Endothelial cell (in vitro differentiated cells): ENCODE measurements around the gene ANGPTL8. TPM values are rescaled to one million over a fixed set of nuclear protein-coding genes. Genes with fewer than 3 reads are reported as not detected.

Experiments
- DNase-seq: peaks from one replicate; pipeline ENCODE4 v3.0.0; 2021; ENCODE audit warnings: low spot score
- H3K27ac Mint-ChIP-seq: one replicate; pipeline ENCODE4 v1.8.0; 2021; ENCODE audit warnings: mixed read lengths, inconsistent platforms; ENCODE audit not compliant: unreplicated experiment
- H3K27me3 Mint-ChIP-seq: one replicate; pipeline ENCODE4 v1.8.0; 2021; ENCODE audit warnings: mild to moderate bottlenecking, moderate library complexity, mixed read lengths, inconsistent platforms; ENCODE audit not compliant: unreplicated experiment
- H3K36me3 Mint-ChIP-seq: one replicate; pipeline ENCODE4 v1.8.0; 2021; ENCODE audit warnings: mild to moderate bottlenecking, low read depth, mixed read lengths, inconsistent platforms; ENCODE audit not compliant: unreplicated experiment
- H3K4me1 Mint-ChIP-seq: one replicate; pipeline ENCODE4 v1.8.0; 2021; ENCODE audit warnings: mild to moderate bottlenecking, mixed read lengths, inconsistent platforms; ENCODE audit not compliant: unreplicated experiment
- H3K4me3 Mint-ChIP-seq: one replicate; pipeline ENCODE4 v1.8.0; 2021; ENCODE audit warnings: mild to moderate bottlenecking, mixed read lengths, inconsistent platforms; ENCODE audit not compliant: unreplicated experiment
- H3K9me3 Mint-ChIP-seq: one replicate; pipeline ENCODE4 v1.8.0; 2021; ENCODE audit warnings: mixed read lengths, inconsistent platforms; ENCODE audit not compliant: unreplicated experiment
- long read RNA-seq: library from polyadenylated mRNA; unstranded; transcript quantifications from one replicate; pipeline ENCODE4 v2.0.0, GENCODE V29; 2020; ENCODE audit not compliant: unreplicated experiment
- total RNA-seq: library from RNA; stranded (reverse); fragmentation: NEBNext Ultra II Directional; extraction: Animal tissue kit (Norgen Biotek cat#: 25700); gene quantifications from one replicate; pipeline ENCODE4 v1.2.1, GENCODE V29; 2021; ENCODE audit not compliant: unreplicated experiment
- TF ChIP-seq, protein P1 (sequence below): fragments of 200-600 bp; sonication (generic); IDR thresholded peaks from one replicate; pipeline ENCODE4 v1.5.0; 2021; ENCODE audit warnings: antibody characterized with exemption; ENCODE audit not compliant: unreplicated experiment

The ANGPTL8 gene
- total RNA-seq = not detected
- long read RNA-seq = 0 reads

DNA sequence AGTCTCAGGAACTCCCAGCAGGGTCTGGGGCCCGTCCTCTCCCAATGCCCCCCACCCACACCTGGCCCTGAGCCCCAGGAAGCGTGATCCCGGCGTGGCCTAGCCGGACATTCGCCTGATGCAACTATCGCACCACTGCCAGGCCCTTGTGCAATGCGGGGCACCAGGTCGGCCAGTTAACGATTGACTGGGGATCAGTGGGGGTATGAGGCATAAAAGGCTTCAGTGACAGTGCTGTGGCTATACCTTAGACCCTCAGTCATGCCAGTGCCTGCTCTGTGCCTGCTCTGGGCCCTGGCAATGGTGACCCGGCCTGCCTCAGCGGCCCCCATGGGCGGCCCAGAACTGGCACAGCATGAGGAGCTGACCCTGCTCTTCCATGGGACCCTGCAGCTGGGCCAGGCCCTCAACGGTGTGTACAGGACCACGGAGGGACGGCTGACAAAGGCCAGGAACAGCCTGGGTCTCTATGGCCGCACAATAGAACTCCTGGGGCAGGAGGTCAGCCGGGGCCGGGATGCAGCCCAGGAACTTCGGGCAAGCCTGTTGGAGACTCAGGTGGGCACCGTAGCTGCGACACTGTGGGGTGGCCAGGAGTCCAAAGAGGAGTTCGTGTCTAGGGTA lies at the start of gene ANGPTL8:
TSS of gene ANGPTL8 (plus strand) at position 243 of the 624 bp plus-strand sequence. CDS start at position 262, 19 bp downstream.
- DNase-seq = no peak
- Mint-ChIP-seq H3K4me1 (peaks cover 18% of the 10 kb centered on the region), H3K4me3 (peak within 1 kb of the TSS; percentile 81), H3K36me3 (peaks cover 71% of the 10 kb centered on the region), H3K9me3 (no peaks in the 10 kb centered on the region), H3K27ac (no peak within 1 kb of the TSS), H3K27me3 (peaks cover 19% of the 10 kb centered on the region)
- TF ChIP-seq, protein P1, sequence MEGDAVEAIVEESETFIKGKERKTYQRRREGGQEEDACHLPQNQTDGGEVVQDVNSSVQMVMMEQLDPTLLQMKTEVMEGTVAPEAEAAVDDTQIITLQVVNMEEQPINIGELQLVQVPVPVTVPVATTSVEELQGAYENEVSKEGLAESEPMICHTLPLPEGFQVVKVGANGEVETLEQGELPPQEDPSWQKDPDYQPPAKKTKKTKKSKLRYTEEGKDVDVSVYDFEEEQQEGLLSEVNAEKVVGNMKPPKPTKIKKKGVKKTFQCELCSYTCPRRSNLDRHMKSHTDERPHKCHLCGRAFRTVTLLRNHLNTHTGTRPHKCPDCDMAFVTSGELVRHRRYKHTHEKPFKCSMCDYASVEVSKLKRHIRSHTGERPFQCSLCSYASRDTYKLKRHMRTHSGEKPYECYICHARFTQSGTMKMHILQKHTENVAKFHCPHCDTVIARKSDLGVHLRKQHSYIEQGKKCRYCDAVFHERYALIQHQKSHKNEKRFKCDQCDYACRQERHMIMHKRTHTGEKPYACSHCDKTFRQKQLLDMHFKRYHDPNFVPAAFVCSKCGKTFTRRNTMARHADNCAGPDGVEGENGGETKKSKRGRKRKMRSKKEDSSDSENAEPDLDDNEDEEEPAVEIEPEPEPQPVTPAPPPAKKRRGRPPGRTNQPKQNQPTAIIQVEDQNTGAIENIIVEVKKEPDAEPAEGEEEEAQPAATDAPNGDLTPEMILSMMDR = no peak

DNA sequence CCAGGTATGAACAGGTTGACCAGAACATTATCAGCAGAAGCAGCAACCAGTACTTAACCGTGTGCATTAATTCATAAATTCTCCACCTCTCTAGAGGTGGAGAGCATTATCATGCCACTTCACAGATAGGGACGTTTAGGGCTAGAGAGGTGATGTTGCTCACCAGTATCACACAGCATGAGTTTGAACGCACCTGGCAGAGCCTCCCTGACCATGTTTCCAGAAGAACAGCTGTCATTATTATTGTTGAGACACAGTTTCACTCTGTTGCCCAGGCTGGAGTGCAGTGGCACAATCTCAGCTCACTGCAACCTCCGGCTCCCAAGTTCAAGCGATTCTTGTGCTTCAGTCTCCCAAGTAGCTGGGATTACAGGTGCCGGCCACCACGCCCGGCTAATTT lies 48.9 kb upstream of the ANGPTL8 start:
- TF ChIP-seq, protein P1 = no peak
- H3K9me3 Mint-ChIP-seq = no peaks in the 10 kb centered on the region

GRCh38 chr19:11191273-11191755 lies 48.1 kb upstream of the ANGPTL8 start:
- Mint-ChIP-seq H3K27me3 (peaks cover 8% of the 10 kb centered on the region), H3K4me3 (peak overlapping the region; percentile 59)
- no peak for DNase-seq

More for the DNA sequence above, 48.9 kb upstream of the ANGPTL8 start:
- Mint-ChIP-seq H3K27me3 (peaks cover 5% of the 10 kb centered on the region), H3K4me1 (peaks cover 1% of the 10 kb centered on the region), H3K36me3 (peaks cover 35% of the 10 kb centered on the region), H3K4me3 (peak overlapping the region; percentile 47), H3K27ac (no peak overlapping the region)
- DNase-seq = no peak

DNA sequence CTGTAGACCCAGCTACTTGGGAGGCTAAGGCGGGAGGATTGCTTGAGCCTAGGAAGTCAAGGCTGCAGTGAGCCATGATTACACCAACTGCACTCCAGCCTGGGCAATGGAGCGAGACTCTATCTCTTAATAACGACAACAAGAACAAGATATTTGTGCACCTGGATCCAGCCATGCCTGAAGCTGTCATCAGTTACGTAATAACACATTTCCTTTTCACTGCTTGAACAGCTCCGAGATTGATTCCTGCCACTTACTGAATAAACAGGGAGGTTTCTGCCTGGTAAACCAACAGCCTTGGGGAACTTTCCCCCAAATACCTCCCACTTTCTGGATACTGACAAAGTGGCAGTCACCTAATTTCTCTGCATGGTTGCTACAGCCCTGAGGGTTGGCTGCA lies 47.5 kb upstream of the ANGPTL8 start:
- Mint-ChIP-seq H3K36me3 (peaks cover 30% of the 10 kb centered on the region), H3K27me3 (peaks cover 4% of the 10 kb centered on the region), H3K9me3 (no peaks in the 10 kb centered on the region), H3K4me1 (peaks cover 11% of the 10 kb centered on the region), H3K27ac (no peak overlapping the region), H3K4me3 (peak overlapping the region; percentile 59)
- DNase-seq = no peak
- TF ChIP-seq, protein P1 = no peak

More at GRCh38 chr19:11191273-11191755, 48.1 kb upstream of the ANGPTL8 start:
- Mint-ChIP-seq H3K4me1 (peaks cover 8% of the 10 kb centered on the region), H3K9me3 (no peaks in the 10 kb centered on the region), H3K36me3 (peaks cover 35% of the 10 kb centered on the region), H3K27ac (no peak overlapping the region)
- TF ChIP-seq, protein P1 = no peak
